Hepatocyte (in vitro differentiated cells): Measurements from ENCODE around the gene RGS1.

Experiments
- EZH2 ChIP-seq: fragments of 200-600 bp; sonication (generic); IDR thresholded peaks from 2 replicates; pipeline ENCODE4 v1.6.1; 2016; ENCODE audit warnings: antibody characterized with exemption, mild to moderate bottlenecking, borderline replicate concordance
- EZH2phosphoT487 ChIP-seq: fragments of 200-600 bp; sonication (generic); IDR thresholded peaks from one replicate; pipeline ENCODE4 v1.6.1; 2018; ENCODE audit warnings: antibody characterized with exemption, mild to moderate bottlenecking, low read depth, moderate library complexity; ENCODE audit not compliant: unreplicated experiment, severe bottlenecking
- TF ChIP-seq, protein P1 (sequence below): fragments of 200-600 bp; sonication (generic); IDR thresholded peaks from 2 replicates; pipeline ENCODE4 v1.5.1; 2016; ENCODE audit warnings: antibody characterized with exemption, mild to moderate bottlenecking; ENCODE audit not compliant: poor library complexity

DNA sequence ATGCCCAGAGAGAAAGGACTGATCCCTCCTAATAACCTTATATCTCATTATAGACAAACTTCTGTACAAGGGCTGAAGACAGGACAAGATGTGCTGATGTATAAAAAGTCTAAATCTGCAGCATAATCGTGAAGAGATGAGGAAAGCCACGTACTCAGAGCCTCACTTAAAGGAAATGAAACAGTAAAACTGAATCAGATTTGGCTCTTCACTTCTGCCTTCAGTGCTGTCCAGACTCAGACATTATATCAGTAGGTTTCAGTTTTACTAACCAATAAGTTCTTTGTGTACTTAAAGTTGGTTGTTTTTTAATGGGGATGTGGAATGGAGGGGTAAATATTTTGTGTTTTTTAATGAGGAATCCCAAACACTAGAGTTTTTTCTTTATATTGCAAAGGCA, 45.3 kb upstream of the RGS1 start:
- TF ChIP-seq, protein P1, sequence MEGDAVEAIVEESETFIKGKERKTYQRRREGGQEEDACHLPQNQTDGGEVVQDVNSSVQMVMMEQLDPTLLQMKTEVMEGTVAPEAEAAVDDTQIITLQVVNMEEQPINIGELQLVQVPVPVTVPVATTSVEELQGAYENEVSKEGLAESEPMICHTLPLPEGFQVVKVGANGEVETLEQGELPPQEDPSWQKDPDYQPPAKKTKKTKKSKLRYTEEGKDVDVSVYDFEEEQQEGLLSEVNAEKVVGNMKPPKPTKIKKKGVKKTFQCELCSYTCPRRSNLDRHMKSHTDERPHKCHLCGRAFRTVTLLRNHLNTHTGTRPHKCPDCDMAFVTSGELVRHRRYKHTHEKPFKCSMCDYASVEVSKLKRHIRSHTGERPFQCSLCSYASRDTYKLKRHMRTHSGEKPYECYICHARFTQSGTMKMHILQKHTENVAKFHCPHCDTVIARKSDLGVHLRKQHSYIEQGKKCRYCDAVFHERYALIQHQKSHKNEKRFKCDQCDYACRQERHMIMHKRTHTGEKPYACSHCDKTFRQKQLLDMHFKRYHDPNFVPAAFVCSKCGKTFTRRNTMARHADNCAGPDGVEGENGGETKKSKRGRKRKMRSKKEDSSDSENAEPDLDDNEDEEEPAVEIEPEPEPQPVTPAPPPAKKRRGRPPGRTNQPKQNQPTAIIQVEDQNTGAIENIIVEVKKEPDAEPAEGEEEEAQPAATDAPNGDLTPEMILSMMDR = no peak
- TF ChIP-seq EZH2 = no peak
- no peak for TF ChIP-seq EZH2phosphoT487
